Neural progenitor cell (in vitro differentiated cells): ENCODE data around the gene SCAP. TPM values are rescaled to one million over a fixed set of nuclear protein-coding genes. Genes with fewer than 3 reads are reported as not detected.
"Not testable (repeated sequence)": the region's sequence is repeated elsewhere in the genome, so short reads cannot be mapped to it uniquely, and the experiment has no call there.

ENCODE experiments used
- DNase-seq: peaks from one replicate; pipeline ENCODE4 v3.0.0-alpha.2; 2016; ENCODE audit warnings: low spot score
- H2AFZ ChIP-seq: fragments of 200-600 bp; sonication (generic); replicated peaks from 2 replicates; pipeline ENCODE4 v1.6.1; 2016; ENCODE audit warnings: antibody characterized with exemption
- H3F3A ChIP-seq: fragments of 200-600 bp; sonication (generic); 2 replicates; pipeline ENCODE4 v1.6.1; 2016; ENCODE audit warnings: antibody characterized with exemption, low read depth
- H3K27ac ChIP-seq: fragments of 200-600 bp; sonication (generic); 2 replicates; pipeline ENCODE4 v1.5.1; 2016; ENCODE audit warnings: mild to moderate bottlenecking
- H3K27me3 ChIP-seq: fragments of 200-600 bp; sonication (generic); 2 replicates; pipeline ENCODE4 v1.6.1; 2016; ENCODE audit warnings: mild to moderate bottlenecking, moderate library complexity
- H3K36me3 ChIP-seq: fragments of 200-600 bp; sonication (generic); 2 replicates; pipeline ENCODE4 v1.5.1; 2016
- H3K4me1 ChIP-seq: fragments of 200-600 bp; sonication (generic); 2 replicates; pipeline ENCODE4 v1.6.1; 2016; ENCODE audit warnings: mixed run types
- H3K4me2 ChIP-seq: fragments of 200-600 bp; sonication (generic); 2 replicates; pipeline ENCODE4 v1.6.1; 2016
- H3K4me3 ChIP-seq: fragments of 200-600 bp; sonication (generic); 2 replicates; pipeline ENCODE4 v1.5.1; 2016
- H3K79me2 ChIP-seq: fragments of 200-600 bp; sonication (generic); 2 replicates; pipeline ENCODE4 v1.6.1; 2016; ENCODE audit warnings: low read depth
- H3K9ac ChIP-seq: fragments of 200-600 bp; sonication (generic); 2 replicates; pipeline ENCODE4 v1.6.1; 2016
- H3K9me3 ChIP-seq: fragments of 200-600 bp; sonication (generic); 2 replicates; pipeline ENCODE4 v1.5.1; 2016; ENCODE audit warnings: low read depth
- H4K20me1 ChIP-seq: fragments of 200-600 bp; sonication (generic); 2 replicates; pipeline ENCODE4 v1.6.1; 2016; ENCODE audit warnings: low read depth
- H3K27ac Mint-ChIP-seq: 3 replicates; pipeline ENCODE4 v1.8.0; 2021; ENCODE audit warnings: mixed read lengths
- H3K27me3 Mint-ChIP-seq: 2 replicates; pipeline ENCODE4 v1.8.0; 2022; ENCODE audit warnings: low read depth, mild to moderate bottlenecking, inconsistent platforms, moderate library complexity, mixed read lengths; ENCODE audit not compliant: insufficient read depth
- H3K36me3 Mint-ChIP-seq: 3 replicates; pipeline ENCODE4 v1.8.0; 2021; ENCODE audit warnings: mixed read lengths
- H3K4me1 Mint-ChIP-seq: 3 replicates; pipeline ENCODE4 v1.8.0; 2021; ENCODE audit warnings: mixed read lengths
- H3K4me3 Mint-ChIP-seq: 3 replicates; pipeline ENCODE4 v1.8.0; 2021; ENCODE audit warnings: mild to moderate bottlenecking, moderate library complexity, mixed read lengths
- H3K9me3 Mint-ChIP-seq: 3 replicates; pipeline ENCODE4 v1.8.0; 2020; ENCODE audit warnings: mixed read lengths
- EZH2 ChIP-seq: fragments of 200-600 bp; sonication (generic); IDR thresholded peaks from 2 replicates; pipeline ENCODE4 v1.6.1; 2017; ENCODE audit warnings: antibody characterized with exemption, mild to moderate bottlenecking, moderate library complexity
- EZH2phosphoT487 ChIP-seq: fragments of 200-600 bp; sonication (generic); IDR thresholded peaks from 2 replicates; pipeline ENCODE4 v1.6.1; 2017; ENCODE audit warnings: antibody characterized with exemption
- total RNA-seq: library from RNA; depleted of rRNA; stranded (reverse); fragments of >200 nt; gene quantifications from 2 replicates; pipeline ENCODE4 v1.2.3, GENCODE V29; 2015; ENCODE audit warnings: low replicate concordance
- TF ChIP-seq, protein P1 (sequence below): fragments of 200-600 bp; sonication (generic); IDR thresholded peaks from 2 replicates; pipeline ENCODE4 v1.5.1; 2017; ENCODE audit warnings: antibody characterized with exemption, mild to moderate bottlenecking

Gene SCAP
- total RNA-seq, 1 donor from 2014 or later, result 33.0 TPM

DNA sequence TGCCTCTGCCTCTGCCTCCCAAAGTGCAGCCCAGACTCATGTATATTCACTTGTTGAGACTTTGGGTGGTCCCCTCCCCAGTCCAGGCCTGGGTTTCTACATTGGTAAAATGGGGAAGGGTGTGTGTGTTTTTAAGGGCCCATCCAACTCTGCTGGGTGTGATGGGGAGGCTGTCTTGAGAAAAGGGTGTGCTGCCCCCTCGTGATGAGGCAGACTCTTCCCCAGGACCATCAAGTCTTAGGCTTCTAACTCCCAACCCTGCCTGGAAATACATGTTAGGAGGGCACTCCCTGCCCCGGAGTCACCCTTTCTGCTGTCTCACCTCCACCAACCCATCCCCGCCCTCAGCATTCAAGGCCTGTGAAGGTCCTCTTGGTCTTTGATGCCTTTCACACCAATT lies 99.3 kb downstream of the SCAP start:
- Mint-ChIP-seq H3K27me3 (peaks cover 4% of the 10 kb centered on the region), H3K4me1 (peaks cover 9% of the 10 kb centered on the region), H3K9me3 (no peaks in the 10 kb centered on the region), H3K4me3 (no peak overlapping the region), H3K27ac (no peak overlapping the region), H3K36me3 (no peaks in the 10 kb centered on the region)
- Histone ChIP-seq H4K20me1 (peaks cover 3% of the 10 kb centered on the region), H3K9ac (no peak overlapping the region), H3K4me1 (peaks cover 5% of the 10 kb centered on the region), H3K27me3 (no peaks in the 10 kb centered on the region), H3K79me2 (peaks cover 14% of the 10 kb centered on the region), H3K4me3 (no peak overlapping the region), H3K27ac (no peak overlapping the region), H3K9me3 (no peaks in the 10 kb centered on the region), H3K36me3 (no peaks in the 10 kb centered on the region), H2AFZ (no peak overlapping the region), H3F3A (peaks cover 8% of the 10 kb centered on the region), H3K4me2 (no peak overlapping the region)
- TF ChIP-seq EZH2phosphoT487 (no peak), EZH2 (no peak)
- TF ChIP-seq, protein P1, sequence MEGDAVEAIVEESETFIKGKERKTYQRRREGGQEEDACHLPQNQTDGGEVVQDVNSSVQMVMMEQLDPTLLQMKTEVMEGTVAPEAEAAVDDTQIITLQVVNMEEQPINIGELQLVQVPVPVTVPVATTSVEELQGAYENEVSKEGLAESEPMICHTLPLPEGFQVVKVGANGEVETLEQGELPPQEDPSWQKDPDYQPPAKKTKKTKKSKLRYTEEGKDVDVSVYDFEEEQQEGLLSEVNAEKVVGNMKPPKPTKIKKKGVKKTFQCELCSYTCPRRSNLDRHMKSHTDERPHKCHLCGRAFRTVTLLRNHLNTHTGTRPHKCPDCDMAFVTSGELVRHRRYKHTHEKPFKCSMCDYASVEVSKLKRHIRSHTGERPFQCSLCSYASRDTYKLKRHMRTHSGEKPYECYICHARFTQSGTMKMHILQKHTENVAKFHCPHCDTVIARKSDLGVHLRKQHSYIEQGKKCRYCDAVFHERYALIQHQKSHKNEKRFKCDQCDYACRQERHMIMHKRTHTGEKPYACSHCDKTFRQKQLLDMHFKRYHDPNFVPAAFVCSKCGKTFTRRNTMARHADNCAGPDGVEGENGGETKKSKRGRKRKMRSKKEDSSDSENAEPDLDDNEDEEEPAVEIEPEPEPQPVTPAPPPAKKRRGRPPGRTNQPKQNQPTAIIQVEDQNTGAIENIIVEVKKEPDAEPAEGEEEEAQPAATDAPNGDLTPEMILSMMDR, result no peak
- DNase-seq, result no peak

DNA sequence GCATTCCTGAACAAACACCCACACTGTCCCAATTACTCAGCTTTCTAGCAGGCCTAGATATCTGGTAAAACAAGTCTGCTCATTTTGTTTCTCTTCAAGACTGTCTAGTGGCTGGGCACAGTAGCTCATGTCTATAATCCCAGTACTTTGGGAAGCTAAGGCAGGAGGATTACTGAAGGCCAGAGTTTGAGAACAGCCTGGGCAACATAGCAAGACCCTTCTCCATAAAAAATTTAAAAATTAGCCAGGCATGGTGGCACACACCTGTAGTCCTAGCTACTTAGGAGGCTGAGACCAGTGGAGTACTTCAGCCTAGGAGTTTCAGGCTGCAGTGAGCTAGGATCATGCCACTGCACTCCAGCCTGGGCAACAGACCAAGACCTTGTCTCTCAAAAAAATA lies 101.2 kb downstream of the SCAP start:
- H3K4me3 ChIP-seq, result no peak overlapping the region
- no peaks in the 10 kb centered on the region for H3K27me3 ChIP-seq
- H3K9me3 ChIP-seq, result no peaks in the 10 kb centered on the region
- peaks cover 7% of the 10 kb centered on the region for H3K27me3 Mint-ChIP-seq
- no peak for DNase-seq
- no peak overlapping the region for H3K9ac ChIP-seq
- H3K27ac Mint-ChIP-seq, result no peak overlapping the region
- no peak for TF ChIP-seq EZH2
- TF ChIP-seq, protein P1, result no peak
- no peak for TF ChIP-seq EZH2phosphoT487
- H3K27ac ChIP-seq, result no peak overlapping the region
- H3K4me2 ChIP-seq, result no peak overlapping the region
- peaks cover 9% of the 10 kb centered on the region for H3K79me2 ChIP-seq
- no peak overlapping the region for H2AFZ ChIP-seq
- H4K20me1 ChIP-seq, result no peaks in the 10 kb centered on the region
- peaks cover 1% of the 10 kb centered on the region for H3K4me1 ChIP-seq
- H3F3A ChIP-seq, result no peaks in the 10 kb centered on the region
- H3K4me3 Mint-ChIP-seq, result no peak overlapping the region
- H3K4me1 Mint-ChIP-seq, result peaks cover 1% of the 10 kb centered on the region
- H3K9me3 Mint-ChIP-seq, result no peaks in the 10 kb centered on the region
- no peaks in the 10 kb centered on the region for H3K36me3 ChIP-seq
- H3K36me3 Mint-ChIP-seq, result no peaks in the 10 kb centered on the region

DNA sequence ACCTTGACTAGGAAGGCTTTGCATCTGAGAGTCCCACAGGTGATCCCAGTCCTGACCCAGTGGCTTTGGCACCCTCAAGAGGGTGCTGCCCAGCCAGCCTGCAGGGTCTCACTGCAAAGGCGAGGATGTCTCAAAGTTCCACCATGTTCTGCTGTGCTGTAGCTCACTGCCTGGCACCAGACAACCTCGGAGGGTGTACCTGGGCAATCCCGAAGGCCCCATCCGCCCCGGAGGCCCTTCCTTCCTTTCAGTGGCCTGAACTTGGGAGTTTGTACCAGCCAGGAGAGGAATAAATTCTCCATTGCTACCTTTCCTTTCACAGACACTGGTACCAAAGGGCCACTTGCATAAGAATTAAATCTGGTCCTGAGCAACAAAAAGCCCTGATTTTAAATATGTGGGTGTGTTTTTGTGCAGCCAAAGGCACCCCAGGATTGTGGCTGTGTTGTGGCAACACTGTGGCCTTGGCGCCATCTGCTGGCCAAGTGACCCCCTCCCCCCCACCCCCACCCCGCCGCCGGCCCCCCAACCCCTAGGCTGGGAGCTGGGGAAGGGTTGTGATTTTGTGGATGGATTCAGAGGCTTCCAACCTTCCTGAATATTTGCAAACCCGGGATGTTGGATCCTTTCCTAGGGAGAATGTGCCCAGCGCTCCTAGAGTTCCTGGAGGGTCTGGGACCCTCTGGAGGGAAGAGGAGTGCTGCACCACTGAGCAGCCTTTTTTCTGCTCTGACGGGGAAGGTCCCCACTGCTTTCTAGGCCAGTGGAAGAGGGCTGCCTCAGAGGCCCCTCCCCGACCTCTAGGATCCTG lies 104.6 kb downstream of the SCAP start:
- peaks cover 7% of the 10 kb centered on the region for H3K27me3 Mint-ChIP-seq

DNA sequence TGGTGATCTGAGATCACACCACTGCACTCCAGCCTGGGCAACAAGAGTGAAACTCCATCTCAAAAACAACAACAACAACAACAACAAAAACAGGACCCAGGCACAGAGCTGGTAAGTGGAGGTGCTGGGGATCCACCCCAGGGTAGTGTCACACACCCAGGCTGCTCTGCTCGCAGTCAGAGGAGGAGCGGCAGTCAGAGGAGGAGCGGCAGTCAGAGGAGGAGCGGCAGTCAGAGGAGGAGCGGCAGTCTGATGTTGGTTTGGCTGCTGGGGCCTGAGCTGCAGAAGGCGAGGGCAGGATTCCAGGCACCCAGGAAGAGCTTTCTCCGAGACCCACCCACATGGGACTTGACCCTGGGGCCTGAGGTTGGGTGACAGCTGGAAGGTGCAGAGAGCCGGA lies 105.7 kb downstream of the SCAP start:
- H3K4me3 Mint-ChIP-seq, H3K4me1 ChIP-seq, H3K27me3 Mint-ChIP-seq, H3K27me3 ChIP-seq, H3K79me2 ChIP-seq, H3F3A ChIP-seq, H3K9me3 ChIP-seq, H3K4me2 ChIP-seq, H3K27ac ChIP-seq, DNase-seq, H3K36me3 ChIP-seq, H3K9me3 Mint-ChIP-seq, H3K9ac ChIP-seq, H3K36me3 Mint-ChIP-seq, H4K20me1 ChIP-seq, H2AFZ ChIP-seq, H3K4me3 ChIP-seq, H3K4me1 Mint-ChIP-seq, H3K27ac Mint-ChIP-seq: not testable (repeated sequence)

More for the DNA sequence above, 104.6 kb downstream of the SCAP start:
- no peaks in the 10 kb centered on the region for H3K36me3 ChIP-seq
- TF ChIP-seq, protein P1, result peak; percentile 70
- no peak for TF ChIP-seq EZH2phosphoT487
- H3F3A ChIP-seq, result no peaks in the 10 kb centered on the region
- no peak overlapping the region for H3K4me3 ChIP-seq
- H3K79me2 ChIP-seq, result no peaks in the 10 kb centered on the region
- DNase-seq, result peak; percentile 61
- H2AFZ ChIP-seq, result peak overlapping the region; percentile 92
- H3K27ac Mint-ChIP-seq, result no peak overlapping the region
- no peaks in the 10 kb centered on the region for H3K9me3 ChIP-seq
- H3K27me3 ChIP-seq, result no peaks in the 10 kb centered on the region
- H3K36me3 Mint-ChIP-seq, result no peaks in the 10 kb centered on the region
- no peaks in the 10 kb centered on the region for H4K20me1 ChIP-seq
- no peak overlapping the region for H3K4me2 ChIP-seq
- H3K4me1 Mint-ChIP-seq, result peaks cover 2% of the 10 kb centered on the region
- no peak overlapping the region for H3K9ac ChIP-seq
- no peak overlapping the region for H3K4me3 Mint-ChIP-seq
- H3K4me1 ChIP-seq, result no peaks in the 10 kb centered on the region
- H3K27ac ChIP-seq, result no peak overlapping the region
- no peaks in the 10 kb centered on the region for H3K9me3 Mint-ChIP-seq
